NCI-H2196 (cell line): ENCODE results near the gene EPOP.
A peak's percentile ranks its signal among the peaks of the same experiment; 100 is the strongest.

Experiments
- DNase-seq: peaks from one replicate; lab custom pipeline; 2025; ENCODE audit not compliant: unreplicated experiment; lab: John Stamatoyannopoulos, UW

The EPOP gene

GRCh38 chr17:38674749-38675615 lies at the start of gene EPOP:
EPOP (minus strand) TSS chr17:38674957; CDS start chr17:38674495, 462 bp downstream.
- peak; percentile 60 for DNase-seq

GRCh38 chr17:38721802-38722201 lies 47.0 kb upstream of the EPOP start:
- DNase-seq: no peak

GRCh38 chr17:38720941-38721340 lies 46.2 kb upstream of the EPOP start:
- no peak for DNase-seq

GRCh38 chr17:38719943-38720641 lies 45.3 kb upstream of the EPOP start:
- DNase-seq: no peak

- no peak for DNase-seq
These were observed 44.7 kb upstream of the EPOP start for GRCh38 chr17:38719289-38719942.

GRCh38 chr17:38717139-38717745 lies 42.5 kb upstream of the EPOP start:
- DNase-seq: no peak

- no peak for DNase-seq
These were observed 41.7 kb upstream of the EPOP start for GRCh38 chr17:38716368-38717005.

- DNase-seq: no peak
These were observed 40.6 kb upstream of the EPOP start for GRCh38 chr17:38715216-38715943.

- no peak for DNase-seq
These were observed 38.8 kb upstream of the EPOP start for GRCh38 chr17:38713456-38714075.

GRCh38 chr17:38712593-38712992 lies 37.8 kb upstream of the EPOP start:
- no peak for DNase-seq

GRCh38 chr17:38711792-38712571 lies 37.2 kb upstream of the EPOP start:
- DNase-seq: no peak

- DNase-seq: no peak
These were observed 36.2 kb upstream of the EPOP start for GRCh38 chr17:38710985-38711384.

- DNase-seq: no peak
These were observed 35.8 kb upstream of the EPOP start for GRCh38 chr17:38710604-38710962.

GRCh38 chr17:38709864-38710603 lies 35.3 kb upstream of the EPOP start:
- no peak for DNase-seq

GRCh38 chr17:38709104-38709820 lies 34.5 kb upstream of the EPOP start:
- DNase-seq: no peak

GRCh38 chr17:38707678-38708351 lies 33.1 kb upstream of the EPOP start:
- DNase-seq: no peak

- no peak for DNase-seq
These were observed 31.9 kb upstream of the EPOP start for GRCh38 chr17:38706505-38707216.
